ENCODE measurements around the gene LIPI. TPM values are rescaled to one million over a fixed set of nuclear protein-coding genes. Genes with fewer than 3 reads are reported as not detected.

Gene LIPI
- total RNA-seq, result not detected

DNA sequence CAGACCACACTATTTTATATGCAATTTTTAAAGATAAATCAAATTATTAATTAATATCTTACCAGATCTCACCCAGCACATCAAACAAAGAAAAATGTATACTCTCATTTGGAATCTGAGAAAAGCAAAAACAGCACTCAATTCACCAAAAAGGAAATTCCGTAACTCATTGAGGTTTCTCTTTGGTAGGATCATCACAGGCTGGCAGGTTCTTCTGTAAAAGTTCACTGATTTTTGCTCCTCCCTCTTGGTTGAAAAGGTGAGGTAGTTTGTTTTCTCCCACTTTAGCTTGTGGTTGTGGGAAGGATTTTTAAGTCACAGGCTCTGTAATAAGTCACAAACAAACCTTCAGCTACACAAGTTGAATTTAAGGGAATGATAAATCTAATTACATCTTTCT is at the start of gene LIPI:
TSS of gene LIPI (minus strand) at position 218 of the 400 bp plus-strand sequence. CDS start at position 108, 110 bp downstream.

GRCh38 chr21:14215971-14216641 is 5.4 kb upstream of the LIPI start, which contains the start of gene RBM11:
RBM11 (plus strand) TSS chr21:14216157; CDS start chr21:14216187, 30 bp downstream.

Small RNAs within 50 kb of the gene (small RNA-seq; reads per million reads assigned to genes)
- gene RF01518, result 0 reads per million in 2 donors
- gene RNA5SP488, result 0 reads per million in 2 donors

Other genes starting within 250 kb of the LIPI start
- 1 to 10 TPM; 2.8 to 3.3 TPM for gene RBM11, start 5.2 kb upstream of the LIPI start, total RNA-seq
- gene HSPA13, start 172.2 kb upstream of the LIPI start, total RNA-seq, result 10 to 100 TPM; 32.7 to 39.6 TPM

Measured in melanocyte of skin (primary cell).